Sigmoid colon (tissue), 4 donors: ENCODE measurements around the gene DNAH10.

Source experiments
- CTCF ChIP-seq, 4 experiments: fragments of 450-650 bp in 3 of 4; fragments of 200-600 bp in 1 of 4; IDR thresholded peaks; one replicate each; pipeline ENCODE4 v1.5.1; 2016 to 2019; ENCODE audit warnings: antibody characterized with exemption in 4 of 4, mild to moderate bottlenecking in 3 of 4, moderate library complexity in 2 of 4
- EP300 ChIP-seq, 4 donors: sonication (generic); formaldehyde crosslinking; IDR thresholded peaks; one replicate each; pipeline ENCODE4 v1.6.1; 2017; ENCODE audit warnings: antibody characterized with exemption in 4 of 4
- POLR2AphosphoS5 ChIP-seq, 4 donors: sonication (generic); formaldehyde crosslinking; IDR thresholded peaks; one replicate each; pipeline ENCODE4 v1.6.1; 2017; ENCODE audit warnings: antibody characterized with exemption in 4 of 4

GRCh38 chr12:123936956-123937706 lies 175.0 kb downstream of the DNAH10 start:
- no peak for TF ChIP-seq CTCF (IDR thresholded peaks at IDR 0.05)
- TF ChIP-seq POLR2AphosphoS5 (IDR thresholded peaks at IDR 0.05): no peak
- no peak for TF ChIP-seq EP300 (IDR thresholded peaks at IDR 0.05)
